ENCODE results near the gene SPOCK1.

Gene SPOCK1

GRCh38 chr5:137216976-137217598 is 282.0 kb downstream of the SPOCK1 start:
- DNase-seq, result no peak

- DNase-seq, result no peak
Measured at GRCh38 chr5:137215780-137216179, 283.3 kb downstream of the SPOCK1 start.

DNA sequence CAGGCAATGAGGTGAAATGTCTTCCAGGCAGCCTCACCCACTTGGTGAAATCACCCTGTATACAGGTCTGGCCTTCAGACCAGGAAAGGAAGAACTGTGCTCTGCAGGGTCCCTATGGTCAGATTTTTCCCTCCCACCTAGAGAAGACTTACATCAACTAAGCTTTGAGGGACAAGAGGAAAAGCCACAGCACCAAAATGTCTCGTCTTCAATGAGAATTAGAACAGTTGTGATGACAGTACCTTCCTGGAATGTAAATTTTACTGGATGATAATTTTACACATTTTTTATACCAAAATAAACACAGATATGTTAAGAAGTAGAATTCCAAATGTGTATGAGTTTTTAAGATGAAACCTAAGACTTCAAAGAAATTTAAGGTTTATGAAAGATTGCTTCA is 283.9 kb downstream of the SPOCK1 start:
- no peak for DNase-seq

- no peak for DNase-seq
Measured at GRCh38 chr5:137214446-137215189, 284.5 kb downstream of the SPOCK1 start.

GRCh38 chr5:137212471-137212870 is 286.7 kb downstream of the SPOCK1 start:
- DNase-seq, result no peak

DNA sequence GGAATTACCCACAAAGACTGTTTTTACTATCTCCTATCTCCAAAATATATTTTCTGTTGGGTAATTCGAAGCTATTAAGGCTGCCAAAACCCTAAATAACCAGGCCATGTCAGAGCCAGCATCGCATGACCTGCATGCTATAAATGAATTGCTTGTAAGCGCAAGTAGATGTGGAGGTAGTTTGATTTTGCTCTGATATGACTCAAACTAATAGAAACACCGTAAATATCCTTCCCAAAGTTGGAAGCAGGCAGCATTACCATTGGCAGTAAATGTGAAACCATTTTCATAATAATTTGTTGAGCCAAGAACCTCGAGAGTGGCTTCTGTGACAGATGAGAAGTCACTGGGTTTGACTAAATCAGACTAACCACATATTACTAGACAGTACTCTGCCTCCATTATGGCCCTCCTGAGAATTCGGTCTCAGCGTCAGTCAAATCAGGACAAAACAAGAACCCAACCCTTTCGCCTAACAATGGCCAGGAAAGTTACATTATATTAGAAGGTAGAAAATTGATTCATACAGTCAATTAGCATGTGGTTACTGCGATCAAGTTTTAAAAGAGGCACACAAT is 289.8 kb downstream of the SPOCK1 start:
- no peak for DNase-seq

DNA sequence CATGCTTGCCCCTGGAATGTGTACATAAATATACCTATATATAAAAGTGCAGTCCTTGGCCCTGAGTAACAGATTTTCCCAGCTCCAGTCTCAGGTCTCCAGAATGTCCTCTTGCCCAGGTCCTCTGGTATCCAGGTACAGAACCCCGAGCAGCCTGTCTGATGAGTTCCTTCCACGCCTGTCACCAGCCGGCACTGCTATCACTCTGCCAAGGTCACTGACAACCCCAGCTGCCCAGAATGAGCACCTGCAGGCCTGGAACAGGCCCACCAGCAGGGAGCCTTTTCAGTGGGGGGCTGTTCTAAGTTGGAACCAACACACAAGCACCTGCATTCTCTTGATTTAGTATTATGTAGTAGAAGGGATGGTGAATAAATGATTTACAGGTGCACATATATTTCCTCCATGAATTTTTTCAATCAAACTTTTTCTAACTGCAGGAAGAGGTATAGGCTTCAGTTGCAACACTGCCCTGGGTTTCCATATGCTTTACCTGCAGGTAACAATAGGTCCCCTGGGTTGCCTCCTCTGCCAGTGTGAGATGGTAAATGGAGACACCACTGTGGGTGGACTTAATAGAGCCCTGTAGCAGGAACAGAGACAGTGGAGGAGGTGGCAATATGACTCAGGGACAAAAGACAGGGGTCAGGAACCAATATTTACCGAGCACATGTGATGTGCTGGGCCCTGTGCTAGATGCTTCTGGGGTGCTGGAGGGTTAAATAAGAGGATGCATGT is 291.9 kb downstream of the SPOCK1 start:
- no peak for DNase-seq

DNA sequence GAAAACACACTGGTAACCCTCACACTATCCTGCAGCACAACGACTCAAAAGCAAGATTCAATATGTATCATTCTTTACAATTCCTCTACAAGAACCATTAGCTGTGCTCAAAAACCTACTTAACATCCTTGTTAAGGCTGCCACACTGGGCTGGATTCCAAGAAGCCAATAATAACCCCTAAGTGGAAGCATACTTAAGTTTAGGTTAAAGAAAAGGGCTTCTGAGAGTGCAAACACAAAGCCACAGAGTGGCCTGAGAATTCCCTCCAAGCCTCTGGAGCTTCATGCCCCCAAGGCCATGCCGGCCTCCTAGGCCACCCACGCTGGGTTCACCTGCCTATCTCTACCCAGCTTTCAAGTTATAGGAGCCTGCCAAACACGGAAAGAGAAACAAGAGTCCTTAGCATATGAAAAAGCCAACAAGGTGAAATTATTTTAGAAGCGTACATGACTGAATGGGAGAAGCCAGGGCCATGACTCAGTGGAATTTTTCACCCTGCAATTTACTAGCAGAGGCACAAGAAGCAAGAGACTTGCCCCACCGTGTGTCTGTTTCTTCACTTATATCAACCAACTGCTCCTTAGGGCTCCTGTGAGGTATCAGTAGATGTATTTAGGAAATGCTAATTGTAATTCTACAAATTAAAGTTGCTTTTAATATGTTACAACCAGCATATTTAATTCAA is 293.0 kb downstream of the SPOCK1 start:
- DNase-seq, result no peak

GRCh38 chr5:137205231-137206027 is 293.7 kb downstream of the SPOCK1 start:
- DNase-seq, result no peak

DNA sequence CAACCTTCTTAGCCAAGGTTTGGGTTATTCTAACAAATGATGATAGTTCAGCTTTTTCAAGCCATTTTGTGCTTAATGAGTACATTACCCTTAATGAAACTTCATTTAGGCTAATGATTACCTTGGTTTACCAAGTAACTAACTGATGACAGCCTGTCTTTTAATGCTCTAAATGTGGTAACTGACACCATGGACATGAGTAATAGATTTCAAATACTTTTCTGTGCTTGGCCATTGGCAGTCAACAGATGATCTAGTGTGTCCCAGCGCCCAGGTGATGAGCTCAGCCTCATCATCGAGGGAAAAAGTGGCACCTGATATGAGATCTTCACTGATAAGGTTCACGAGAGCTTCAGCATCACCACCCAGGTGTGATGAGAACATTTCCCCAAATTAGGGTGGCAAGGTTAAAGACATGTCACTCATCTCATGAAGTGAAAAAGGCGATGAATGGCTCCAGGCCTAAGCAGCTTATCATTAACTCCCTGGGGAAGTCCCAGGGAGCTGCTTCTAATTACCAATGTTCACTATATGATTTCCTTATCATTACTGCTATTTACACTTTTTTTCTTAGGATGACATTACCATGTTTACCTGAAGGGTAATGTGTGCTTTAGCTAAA is 296.0 kb downstream of the SPOCK1 start:
- no peak for DNase-seq

DNA sequence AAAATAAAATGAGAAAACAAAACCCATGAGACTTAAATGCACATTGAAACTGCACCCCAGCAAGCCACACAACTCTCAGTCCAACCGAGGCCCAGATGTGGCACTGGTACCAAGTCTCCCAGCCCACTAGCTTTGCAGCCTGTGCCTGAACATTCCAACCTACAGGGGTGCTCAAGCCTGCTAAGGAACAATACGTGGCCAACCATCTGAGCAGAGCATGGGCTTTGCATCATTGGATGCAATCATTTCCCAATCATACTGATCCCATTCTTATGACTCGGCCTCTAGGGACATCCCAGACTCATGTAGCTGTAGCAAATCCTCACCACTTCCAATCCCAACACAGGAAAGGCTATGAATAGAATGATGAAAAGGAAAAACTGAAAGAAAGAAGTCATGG is 297.2 kb downstream of the SPOCK1 start:
- no peak for DNase-seq

- no peak for DNase-seq
Measured at GRCh38 chr5:137200906-137201700, 298.0 kb downstream of the SPOCK1 start.

- no peak for DNase-seq
Measured at GRCh38 chr5:137199966-137200365, 299.2 kb downstream of the SPOCK1 start.

GRCh38 chr5:137199201-137199600 is 299.9 kb downstream of the SPOCK1 start:
- DNase-seq, result no peak

DNA sequence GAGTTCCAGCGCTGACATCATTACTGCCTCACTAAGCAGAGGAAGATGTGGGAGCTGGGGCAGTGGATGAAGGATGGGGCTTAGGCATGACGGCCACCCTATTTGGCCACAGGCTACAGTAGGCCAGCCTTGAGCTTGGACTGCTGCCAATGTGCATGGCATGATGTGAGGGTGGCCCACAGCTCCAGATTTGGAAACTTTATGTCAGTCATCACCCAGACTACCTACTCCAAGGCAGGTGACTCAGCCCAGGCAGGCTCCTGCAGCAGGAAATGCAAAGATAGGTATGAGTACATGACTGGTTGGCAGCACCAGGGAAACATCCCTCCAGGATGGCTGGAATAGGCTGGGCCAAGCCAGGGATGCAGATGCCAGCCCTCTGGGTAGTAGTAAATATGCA is 303.6 kb downstream of the SPOCK1 start:
- no peak for DNase-seq

DNA sequence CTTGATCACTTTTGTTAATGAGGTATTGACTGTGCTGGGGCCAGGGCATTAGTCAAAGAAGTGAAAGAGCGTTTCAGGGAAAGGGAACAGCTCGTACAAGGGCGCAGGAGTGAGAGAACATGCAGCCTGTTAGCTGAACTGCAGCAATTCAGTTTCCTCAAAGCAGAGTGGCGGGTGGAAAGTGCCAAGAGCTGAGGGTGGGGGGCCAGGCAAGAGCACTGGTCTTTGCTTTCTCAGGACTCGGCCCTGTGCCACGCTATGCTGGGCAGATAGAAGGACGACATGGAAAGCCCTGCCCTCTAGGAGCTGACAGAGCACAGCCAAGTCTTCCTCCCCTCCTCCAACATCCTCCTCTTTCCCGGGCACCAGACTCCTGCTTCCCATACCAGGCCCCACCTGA is 304.8 kb downstream of the SPOCK1 start:
- no peak for DNase-seq

- DNase-seq, result no peak
Measured at GRCh38 chr5:137192293-137192743, 306.8 kb downstream of the SPOCK1 start.

DNA sequence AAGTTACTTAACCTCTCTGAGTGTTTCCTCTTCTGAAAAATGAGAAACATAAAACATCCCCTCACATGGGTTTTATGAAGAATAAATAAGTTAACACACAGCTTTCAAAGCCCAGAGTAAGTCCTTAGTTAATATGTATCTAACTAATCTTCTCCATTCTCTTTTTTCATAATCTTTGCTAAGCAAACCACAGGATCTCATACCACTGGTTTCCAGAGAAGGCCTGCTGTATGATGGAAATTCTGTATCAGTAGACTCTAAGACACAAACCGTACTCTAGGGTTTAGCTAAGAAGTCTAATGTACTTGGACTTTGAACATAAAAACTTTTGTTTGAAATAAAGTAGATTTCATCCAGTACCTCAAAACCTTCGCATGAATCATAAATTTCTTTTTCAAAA is 307.9 kb downstream of the SPOCK1 start:
- DNase-seq, result no peak

GRCh38 chr5:137190441-137190840 is 308.7 kb downstream of the SPOCK1 start:
- DNase-seq, result no peak

DNA sequence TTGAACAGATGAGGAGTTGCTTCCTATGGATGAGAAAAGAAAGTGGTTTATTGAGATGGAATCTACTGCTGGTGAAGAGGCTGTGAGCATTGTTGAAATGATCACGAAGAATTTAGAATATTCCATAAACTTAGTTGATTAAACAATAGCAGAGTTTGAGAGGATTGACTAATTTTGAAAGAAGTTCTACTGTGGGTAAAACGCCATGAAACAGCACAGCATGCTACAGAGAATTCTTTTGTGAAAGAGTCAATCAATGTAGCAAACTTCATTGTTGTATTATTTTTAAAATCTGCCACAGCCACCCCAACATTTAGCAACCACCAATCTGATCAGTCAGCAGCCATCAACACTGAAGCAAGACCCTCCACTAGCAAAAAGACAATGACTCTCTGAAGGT is 309.1 kb downstream of the SPOCK1 start:
- DNase-seq, result no peak

GRCh38 chr5:137188566-137188965 is 310.6 kb downstream of the SPOCK1 start:
- DNase-seq, result no peak

Data from activated CD8-positive, alpha-beta memory T cell treated with anti-CD3 and anti-CD28 coated beads, Interleukin-2, amount 50 U/mL, for 4 hours (primary cell).